NK-92 treated with Interleukin-12 subunit alpha and Interleukin-12 subunit beta, amount 100 ng/mL, for 24 hours (cell line): ENCODE results near the gene SLC9A7.
"Not testable (repeated sequence)": the region's sequence is repeated elsewhere in the genome, so short reads cannot be mapped to it uniquely, and the experiment has no call there.

ENCODE experiments used
- DNase-seq: peaks from one replicate; lab custom pipeline; 2025; lab: John Stamatoyannopoulos, UW

SLC9A7 gene

DNA sequence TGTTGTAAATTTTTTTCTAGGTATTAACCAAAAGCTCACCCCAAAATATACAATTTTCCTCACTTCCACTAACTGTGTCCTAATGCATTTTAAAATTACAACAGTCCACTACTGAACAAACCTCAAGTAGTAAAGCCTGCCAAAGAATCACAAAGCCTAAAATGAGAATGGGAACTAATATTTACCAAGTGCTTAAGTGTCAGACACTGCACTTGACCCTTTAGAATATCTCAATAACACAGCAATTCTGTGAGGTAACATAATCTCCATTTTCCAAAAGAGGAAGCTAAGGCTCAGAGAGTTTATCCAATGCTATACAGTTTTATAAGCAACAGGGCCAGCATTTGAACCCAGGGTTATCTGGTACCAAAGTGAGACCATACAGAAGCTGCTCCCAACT, 4.9 kb downstream of the SLC9A7 start:
- no peak for DNase-seq

- no peak for DNase-seq
Measured at GRCh38 chrX:46750889-46751288, 8.0 kb downstream of the SLC9A7 start.

- DNase-seq = no peak
Measured at GRCh38 chrX:46744009-46744408, 14.9 kb downstream of the SLC9A7 start.

DNA sequence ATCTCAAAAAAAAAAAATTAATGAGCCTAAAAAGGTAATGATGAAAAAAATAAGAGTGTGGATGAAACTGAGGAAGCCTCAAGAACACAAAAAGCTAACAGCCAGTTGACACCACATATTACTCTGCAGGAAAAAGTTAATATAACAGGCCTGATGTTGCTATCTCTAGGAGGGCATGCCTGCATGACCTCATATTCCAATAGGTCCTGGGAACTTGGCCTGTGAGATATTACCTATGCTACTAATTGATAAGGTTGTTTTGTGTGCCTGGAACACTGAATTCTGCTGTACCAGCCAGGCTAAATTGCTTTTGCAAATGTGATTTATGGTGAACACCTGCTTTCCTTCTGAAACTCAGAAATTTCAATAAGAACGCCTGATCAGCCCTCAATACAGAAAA, 15.9 kb downstream of the SLC9A7 start:
- no peak for DNase-seq

DNA sequence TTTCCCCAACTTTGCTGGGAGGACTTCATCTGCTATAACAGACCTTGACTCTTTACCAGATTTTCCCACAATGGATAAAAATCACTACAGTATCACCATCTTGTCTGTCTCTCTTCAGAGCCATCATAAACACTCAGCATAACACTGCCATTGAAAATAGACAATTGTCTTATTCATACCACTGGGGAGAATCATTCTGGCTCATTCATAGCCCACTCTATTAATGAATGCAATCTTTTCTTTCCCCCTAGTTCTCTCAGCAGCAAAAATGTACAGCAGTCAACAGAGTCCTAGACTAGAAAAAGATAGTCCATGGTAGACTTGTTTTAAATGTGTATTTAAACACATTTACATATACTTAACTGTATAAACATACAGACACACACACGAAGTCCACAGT, 19.2 kb downstream of the SLC9A7 start:
- DNase-seq = no peak

GRCh38 chrX:46737462-46737861, 21.5 kb downstream of the SLC9A7 start:
- no peak for DNase-seq

DNA sequence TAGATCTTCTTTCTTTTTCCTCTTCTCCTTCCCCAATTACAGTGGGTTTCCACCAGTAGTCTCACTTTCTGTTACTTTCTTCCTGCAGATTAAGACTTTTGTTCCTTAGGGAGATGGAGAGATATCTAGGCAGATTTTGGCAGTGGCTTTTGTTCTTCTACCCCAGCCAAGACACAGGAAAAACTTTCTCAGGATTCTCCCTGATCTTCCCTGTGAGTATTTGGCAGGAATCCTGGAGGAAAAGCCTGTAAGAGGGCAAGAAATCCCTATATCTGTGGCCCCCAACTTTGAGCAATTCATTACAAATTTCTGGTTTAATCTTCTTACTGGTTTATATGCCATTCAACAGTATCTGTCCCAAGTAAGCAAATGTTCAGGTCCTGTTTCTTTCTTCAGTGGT, 21.9 kb downstream of the SLC9A7 start:
- DNase-seq = no peak

- no peak for DNase-seq
Measured at GRCh38 chrX:46735622-46736021, 23.3 kb downstream of the SLC9A7 start.

- DNase-seq = no peak
Measured at GRCh38 chrX:46733226-46733625, 25.7 kb downstream of the SLC9A7 start.

- no peak for DNase-seq
Measured at GRCh38 chrX:46730765-46731164, 28.2 kb downstream of the SLC9A7 start.

DNA sequence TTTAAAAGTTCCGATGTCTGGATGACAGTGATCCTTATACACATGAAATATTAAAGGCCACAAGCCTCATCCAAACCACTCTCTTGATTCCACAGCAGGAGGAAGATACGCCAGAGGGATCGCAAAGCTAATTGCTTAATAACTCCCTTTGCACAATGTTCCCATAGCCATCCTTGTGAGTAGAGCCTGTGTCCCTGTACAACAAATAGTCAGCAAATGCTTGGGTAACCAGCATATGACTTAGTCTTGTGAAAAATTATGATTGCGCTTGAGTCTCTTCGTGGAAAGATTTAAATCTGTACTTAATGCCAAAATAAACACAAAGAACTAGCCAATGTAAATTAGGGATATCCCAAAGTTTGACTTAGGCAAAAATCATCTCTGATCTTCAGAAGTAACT, 31.5 kb downstream of the SLC9A7 start:
- no peak for DNase-seq

- DNase-seq = not testable (repeated sequence)
Measured at GRCh38 chrX:46723569-46723927, 35.4 kb downstream of the SLC9A7 start.

DNA sequence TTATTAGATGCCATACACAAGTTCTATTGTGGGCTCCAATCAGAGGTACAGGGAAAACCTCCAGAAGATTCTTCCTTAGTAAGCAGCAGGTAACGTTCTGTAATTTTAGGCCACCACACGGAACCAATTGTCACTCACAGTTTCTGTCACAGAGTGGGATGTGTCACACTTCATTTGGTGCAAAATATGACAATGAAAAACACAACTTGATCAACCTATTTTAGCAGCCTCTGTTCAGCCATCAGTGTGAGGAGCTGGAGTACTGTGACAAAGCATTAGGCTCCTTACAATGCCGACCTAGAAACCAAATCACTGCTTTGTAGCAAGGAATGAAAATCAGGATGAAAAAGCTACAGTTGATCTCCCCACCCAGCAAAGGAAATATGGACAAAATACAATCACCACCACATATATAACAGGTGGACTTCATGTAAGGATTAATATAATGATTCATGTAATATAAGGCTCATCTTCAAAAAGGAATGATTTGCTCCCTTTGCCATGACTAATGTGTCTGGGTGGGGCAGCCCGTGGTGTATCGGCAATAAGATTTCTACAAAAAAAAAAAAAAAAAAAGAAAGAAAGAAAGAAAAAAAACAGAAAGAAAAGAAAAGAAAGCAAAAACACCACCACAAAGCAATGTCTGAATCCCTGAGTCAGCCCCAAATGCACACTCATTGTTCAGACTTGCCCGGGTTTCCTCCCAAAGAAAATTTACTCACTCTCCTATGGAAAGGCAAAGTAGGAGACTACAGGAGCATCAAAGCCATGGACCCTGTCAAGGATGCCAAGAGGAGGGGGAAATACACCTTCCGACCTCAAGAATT, 36.0 kb downstream of the SLC9A7 start:
- DNase-seq = no peak

GRCh38 chrX:46716796-46717195, 42.1 kb downstream of the SLC9A7 start:
- DNase-seq = no peak

- no peak for DNase-seq
Measured at GRCh38 chrX:46715997-46716396, 42.9 kb downstream of the SLC9A7 start.

DNA sequence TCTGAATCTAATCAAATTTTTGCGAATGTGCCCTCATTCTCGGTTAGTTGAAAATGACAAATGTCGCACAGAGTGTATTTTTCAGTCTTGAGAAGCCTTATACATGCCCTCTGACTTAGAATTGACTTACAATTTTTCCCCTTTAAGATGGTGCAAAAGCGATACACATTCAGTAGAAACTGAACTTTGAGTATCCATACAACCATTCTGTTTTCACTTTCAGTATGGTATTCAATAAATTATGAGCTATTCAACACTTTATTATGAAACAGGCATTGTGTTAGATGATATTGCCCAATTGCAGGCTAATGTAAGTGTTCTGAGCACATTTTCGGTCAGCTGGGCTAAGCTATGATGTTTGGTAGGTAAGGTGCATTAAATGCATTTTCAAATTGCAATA, 43.4 kb downstream of the SLC9A7 start:
- DNase-seq = no peak

DNA sequence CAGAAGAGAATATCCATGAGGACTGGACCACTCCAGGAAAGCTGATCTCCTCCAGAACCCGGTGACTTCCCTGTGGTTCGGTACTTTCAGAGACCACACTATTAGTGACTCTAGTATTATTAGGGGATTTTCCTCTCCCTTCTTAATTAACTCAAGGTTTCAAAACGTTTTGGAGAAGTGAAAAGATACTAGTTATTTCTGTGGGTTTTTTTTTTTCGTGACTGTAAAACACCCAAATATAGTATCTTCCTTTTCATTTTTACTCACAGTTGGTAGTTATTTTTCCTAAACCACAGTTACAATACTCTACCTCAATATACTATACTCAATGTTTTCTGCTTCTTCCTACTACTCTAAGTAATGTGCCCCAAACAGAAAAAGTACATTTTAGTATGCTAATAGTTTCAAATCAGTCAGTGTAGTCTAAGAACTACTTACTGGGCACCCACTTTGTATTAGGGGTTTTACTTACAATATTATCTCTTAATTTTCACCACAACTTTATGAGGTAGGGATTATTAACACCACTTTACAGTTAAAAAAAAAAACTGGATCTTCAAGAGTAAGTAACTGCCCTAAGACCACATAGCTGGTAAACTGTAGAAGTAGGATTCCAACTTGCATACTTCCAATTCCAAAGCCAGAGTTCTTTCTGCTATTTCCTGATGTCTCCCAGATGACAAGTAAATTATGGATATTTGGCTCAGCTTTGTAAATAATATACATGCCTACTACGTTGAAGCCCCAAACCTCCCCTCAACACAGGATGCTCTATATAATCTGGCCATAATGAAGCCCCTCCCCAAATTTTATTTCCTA, 45.0 kb downstream of the SLC9A7 start:
- DNase-seq = no peak

DNA sequence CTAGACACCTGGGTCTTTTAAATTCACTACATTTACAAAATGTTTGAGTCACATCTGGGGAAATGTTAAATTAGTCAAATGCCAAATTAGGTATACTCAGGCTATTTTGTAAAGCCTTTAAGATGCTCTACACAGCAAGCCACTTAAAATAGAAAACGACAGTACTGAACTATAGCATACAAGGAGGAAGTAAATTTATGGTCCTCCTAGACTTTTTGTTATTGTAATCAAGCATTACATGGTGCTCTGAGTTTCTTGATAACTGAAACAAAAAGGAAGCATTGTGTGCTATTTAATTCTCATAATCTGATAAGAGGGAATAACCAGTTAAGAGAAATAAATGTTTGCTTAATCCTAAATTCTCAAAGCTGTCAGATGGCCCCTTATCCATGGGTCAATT, 46.2 kb downstream of the SLC9A7 start:
- no peak for DNase-seq

GRCh38 chrX:46710927-46711623, 47.8 kb downstream of the SLC9A7 start:
- DNase-seq = no peak

- no peak for DNase-seq
Measured at GRCh38 chrX:46710425-46710824, 48.5 kb downstream of the SLC9A7 start.

DNA sequence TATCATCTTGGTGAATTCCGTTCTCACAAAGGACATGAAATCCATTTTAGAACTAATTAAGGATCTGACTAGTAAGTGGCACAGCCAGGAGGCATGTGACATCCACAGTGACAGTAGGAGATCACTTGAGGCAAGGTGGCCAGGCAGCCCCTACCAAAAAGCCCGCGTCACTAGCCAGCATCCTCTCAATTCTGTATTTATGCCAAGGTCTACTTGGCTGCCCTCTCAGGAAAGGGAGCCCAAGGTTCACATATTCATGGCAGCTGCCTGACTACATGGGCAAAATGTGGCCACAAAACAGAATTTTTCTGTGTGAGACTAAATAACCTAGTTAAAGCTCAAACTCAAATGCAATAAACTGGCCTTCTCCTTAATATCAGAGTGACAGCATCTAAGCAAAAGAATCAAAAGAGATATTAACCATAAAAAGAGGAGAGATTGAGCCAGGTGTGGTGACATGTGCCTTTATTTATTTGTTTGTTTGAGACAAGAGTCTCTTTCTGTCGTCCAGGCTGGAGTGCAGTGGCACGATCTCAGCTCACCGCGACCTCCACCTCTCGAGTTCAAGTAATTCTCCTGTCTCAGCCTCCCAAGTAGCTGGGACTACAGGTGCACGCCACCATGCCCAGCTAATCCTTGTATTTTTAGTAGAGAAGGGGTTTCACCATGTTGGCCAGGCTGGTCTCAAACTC, 51.5 kb downstream of the SLC9A7 start:
- DNase-seq = no peak

GRCh38 chrX:46704767-46705386, 54.0 kb downstream of the SLC9A7 start:
- peak; percentile 3 for DNase-seq
